Measurements from ENCODE around the gene SLC2A10.

Gene SLC2A10

GRCh38 chr20:46741924-46742668 is 32.6 kb downstream of the SLC2A10 start:
- no peak overlapping the region for H3K4me3 ChIP-seq (replicated peaks; ENCODE audit: low read depth, low read length)
- no peak for DNase-seq (ENCODE audit: extremely low read depth, low read depth)
- no peak for TF ChIP-seq CTCF (IDR thresholded peaks at IDR 0.05; ENCODE audit: low read depth, low read length, missing control alignments)

DNA sequence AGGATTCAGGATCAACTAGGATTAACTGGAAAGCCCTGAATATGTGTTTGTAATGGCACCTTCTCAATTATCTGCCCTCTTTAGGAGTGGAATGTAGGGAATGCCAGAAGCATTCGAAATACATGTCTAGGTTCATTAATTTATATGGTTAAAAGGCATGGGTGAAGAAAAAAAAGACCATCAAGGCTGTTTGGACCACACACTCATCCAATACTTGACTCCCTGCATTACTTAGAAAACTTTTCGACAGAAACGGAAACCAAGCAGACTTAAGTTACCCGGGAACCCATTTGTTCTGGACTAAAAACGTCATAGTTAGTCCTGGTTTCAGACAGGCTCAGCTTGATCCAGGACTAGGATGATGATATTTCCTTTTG is 33.2 kb downstream of the SLC2A10 start:
- DNase-seq (ENCODE audit: extremely low read depth, low read depth) = no peak
- no peak overlapping the region for H3K4me3 ChIP-seq (replicated peaks; ENCODE audit: low read depth, low read length)
- no peak for TF ChIP-seq CTCF (IDR thresholded peaks at IDR 0.05; ENCODE audit: low read depth, low read length, missing control alignments)

DNA sequence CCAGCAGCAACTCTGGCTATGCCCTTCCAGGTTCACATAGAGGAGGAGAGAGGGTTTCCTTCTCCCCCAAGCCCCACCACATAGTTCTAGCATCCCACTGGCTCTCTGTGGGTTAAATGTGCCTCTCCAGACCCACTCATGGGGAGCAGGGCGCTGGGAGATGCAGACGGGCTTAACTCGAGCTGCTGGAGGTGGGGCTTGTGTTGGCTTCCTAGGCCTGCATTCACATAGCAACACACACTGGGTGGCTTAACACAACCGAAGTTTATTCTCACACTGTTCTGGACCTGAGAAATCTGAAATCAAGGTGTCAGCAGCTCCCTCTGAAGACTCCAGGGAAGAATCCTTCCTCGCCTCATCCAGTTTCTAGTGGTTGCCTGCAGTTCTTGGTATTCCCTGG is 33.6 kb downstream of the SLC2A10 start:
- no peak overlapping the region for H3K4me3 ChIP-seq (replicated peaks; ENCODE audit: low read depth, low read length)
- DNase-seq (ENCODE audit: extremely low read depth, low read depth) = no peak
- TF ChIP-seq CTCF (IDR thresholded peaks at IDR 0.05; ENCODE audit: low read depth, low read length, missing control alignments) = no peak

DNA sequence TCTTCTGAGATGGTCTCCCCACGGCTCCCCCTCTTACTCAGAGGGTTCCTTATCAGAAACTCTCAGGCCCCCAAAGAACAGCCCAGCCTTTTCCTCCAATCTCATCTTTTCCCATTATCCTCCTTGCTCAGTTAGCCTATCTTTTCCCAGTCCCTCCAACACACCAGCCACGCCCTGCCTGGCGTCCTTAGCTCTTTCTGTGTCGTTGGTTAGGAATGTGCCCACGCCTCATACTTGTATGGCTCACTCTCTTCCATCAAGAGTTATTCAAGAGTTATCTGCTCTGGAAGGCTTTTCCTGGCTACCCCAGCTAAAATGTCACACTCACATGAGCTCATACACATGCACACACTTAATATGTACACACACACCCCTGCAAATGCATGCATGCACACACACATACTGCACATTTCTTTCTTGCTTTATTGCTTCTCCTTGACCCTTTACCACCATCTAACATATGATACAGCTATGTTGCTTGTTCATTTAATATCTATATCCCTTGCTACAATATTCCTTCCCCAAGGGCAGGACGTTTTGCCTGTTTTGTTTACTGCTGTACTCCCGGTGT is 37.6 kb downstream of the SLC2A10 start:
- DNase-seq (ENCODE audit: extremely low read depth, low read depth) = no peak
- TF ChIP-seq CTCF (IDR thresholded peaks at IDR 0.05; ENCODE audit: low read depth, low read length, missing control alignments) = no peak
- no peak overlapping the region for H3K4me3 ChIP-seq (replicated peaks; ENCODE audit: low read depth, low read length)

- DNase-seq (ENCODE audit: extremely low read depth, low read depth) = no peak
- H3K4me3 ChIP-seq (replicated peaks; ENCODE audit: low read depth, low read length) = no peak overlapping the region
- no peak for TF ChIP-seq CTCF (IDR thresholded peaks at IDR 0.05; ENCODE audit: low read depth, low read length, missing control alignments)
Measured at GRCh38 chr20:46749147-46749546, 39.7 kb downstream of the SLC2A10 start.

DNA sequence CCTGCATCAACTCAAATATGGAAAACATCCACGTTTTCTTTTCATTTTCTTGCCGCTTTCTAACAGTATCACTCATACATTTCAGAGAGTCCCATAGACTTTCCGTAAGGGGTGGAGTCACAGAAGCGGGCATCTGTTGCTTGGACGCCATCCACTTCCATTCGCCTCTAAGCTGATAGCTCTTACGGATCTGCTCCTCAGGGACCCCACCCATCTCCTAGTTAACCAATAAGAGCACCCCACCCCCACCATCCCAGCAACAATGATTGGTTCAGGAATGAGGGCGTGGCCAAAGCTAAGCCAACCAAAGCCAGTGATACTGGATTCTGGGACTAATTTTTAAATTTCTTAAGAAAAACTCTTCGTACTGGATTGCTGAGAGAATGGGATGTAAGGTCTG is 42.4 kb downstream of the SLC2A10 start:
- no peak overlapping the region for H3K4me3 ChIP-seq (replicated peaks; ENCODE audit: low read depth, low read length)
- DNase-seq (ENCODE audit: extremely low read depth, low read depth) = no peak
- no peak for TF ChIP-seq CTCF (IDR thresholded peaks at IDR 0.05; ENCODE audit: low read depth, low read length, missing control alignments)
